ENCODE data around the gene P3H3.

Gene P3H3

GRCh38 chr12:6828781-6829535 is 751 bp downstream of the P3H3 start:
- DNase-seq, result peak in 1 of 2 experiments; percentile 46

GRCh38 chr12:6829536-6830220 is 1.5 kb downstream of the P3H3 start:
- peak in 1 of 2 experiments; percentile 46 for DNase-seq

GRCh38 chr12:6830286-6830890 is 2.2 kb downstream of the P3H3 start:
- DNase-seq, result no peak

- DNase-seq, result no peak
Measured at GRCh38 chr12:6830999-6831398, 2.8 kb downstream of the P3H3 start.

- DNase-seq, result no peak
Measured at GRCh38 chr12:6831450-6831995, 3.3 kb downstream of the P3H3 start.

GRCh38 chr12:6832125-6832524 is 3.9 kb downstream of the P3H3 start:
- DNase-seq, result no peak

GRCh38 chr12:6833189-6833890 is 5.1 kb downstream of the P3H3 start:
- DNase-seq, result no peak

GRCh38 chr12:6834254-6834653 is 6.0 kb downstream of the P3H3 start:
- no peak for DNase-seq

GRCh38 chr12:6834873-6835272 is 6.7 kb downstream of the P3H3 start:
- no peak for DNase-seq

- no peak for DNase-seq
Measured at GRCh38 chr12:6836851-6837250, 8.6 kb downstream of the P3H3 start.

- DNase-seq, result no peak
Measured at GRCh38 chr12:6837370-6838060, 9.3 kb downstream of the P3H3 start.

- no peak for DNase-seq
Measured at GRCh38 chr12:6838854-6839253, 10.6 kb downstream of the P3H3 start.

- DNase-seq, result peak in 1 of 2 experiments; percentile 46
Measured at GRCh38 chr12:6839482-6840201, 11.4 kb downstream of the P3H3 start.

GRCh38 chr12:6840330-6840729 is 12.1 kb downstream of the P3H3 start:
- DNase-seq, result no peak

GRCh38 chr12:6840761-6841515 is 12.7 kb downstream of the P3H3 start, which contains the start of gene GNB3:
GNB3 (plus strand) TSS chr12:6840925; CDS start chr12:6841288, 363 bp downstream.
- DNase-seq, result no peak

- DNase-seq, result no peak
Measured at GRCh38 chr12:6842075-6842474, 13.9 kb downstream of the P3H3 start.

GRCh38 chr12:6843118-6843902 is 15.1 kb downstream of the P3H3 start:
- no peak for DNase-seq

- DNase-seq, result no peak
Measured at GRCh38 chr12:6845395-6845794, 17.2 kb downstream of the P3H3 start.

GRCh38 chr12:6846316-6846869 is 18.2 kb downstream of the P3H3 start:
- no peak for DNase-seq

GRCh38 chr12:6847676-6848075 is 19.5 kb downstream of the P3H3 start:
- DNase-seq, result no peak

Data from NCI-H2081 (cell line).